Measurements from ENCODE around the gene PTTG1IP. TPM values are rescaled to one million over a fixed set of nuclear protein-coding genes. Genes with fewer than 3 reads are reported as not detected.

PTTG1IP gene
- total and polyA plus RNA-seq, 2 of the 4 experiments (the other 2 are of a cell fraction): 167 to 194 TPM

- H3K56ac ChIP-seq (ENCODE audit: extremely low read depth, insufficient read depth, low read length): no peak overlapping the region
- H2AFZ ChIP-seq (replicated peaks; ENCODE audit: low read length, poor library complexity): no peak overlapping the region
- no peak overlapping the region for H2BK120ac ChIP-seq (ENCODE audit: low read depth, low read length)
- no peak overlapping the region for H3K9ac ChIP-seq (ENCODE audit: low read depth, low read length)
- no peaks in the 10 kb centered on the region for H3K79me1 ChIP-seq (ENCODE audit: low read depth in 1 of 2, low read length in 2 of 2)
- no peak overlapping the region for H3K14ac ChIP-seq (replicated peaks; ENCODE audit: low read depth, low read length)
- H3K9me3 ChIP-seq (ENCODE audit: control insufficient read depth, insufficient read depth, low read length): peaks cover 1% of the 10 kb centered on the region; the same call in 1 of the 2 replicates
- dilution Hi-C loops (cut with HindIII; ENCODE audit: low sequenced_read_pairs, unreplicated experiment) (no loop called here), in situ Hi-C loops (cut with MboI; ENCODE audit: low sequenced_read_pairs) (no loop called here), intact Hi-C loops (cut with micrococcal nuclease) (loop anchor here (1.0 kb wide), 1 partner anchor 13 kb away; no protein-coding TSS in a partner anchor)
- H3K36me3 ChIP-seq (ENCODE audit: control insufficient read depth, insufficient read depth, low read length): no peaks in the 10 kb centered on the region
- no peak for TF ChIP-seq RCOR1 (IDR thresholded peaks at IDR 0.05; ENCODE audit: insufficient replicate concordance, low read length)
- TF ChIP-seq NFE2L2 (IDR thresholded peaks at IDR 0.05; ENCODE audit: low read depth, low read length): no peak
- no peak for TF ChIP-seq POLR2A (IDR thresholded peaks at IDR 0.05; ENCODE audit: low read depth, low read length)
- TF ChIP-seq MAZ (IDR thresholded peaks at IDR 0.05; ENCODE audit: borderline replicate concordance, low read depth, low read length): no peak
- TF ChIP-seq RAD21 (IDR thresholded peaks at IDR 0.05; ENCODE audit: low read length): no peak
- TF ChIP-seq FOS (IDR thresholded peaks at IDR 0.05; ENCODE audit: low read depth, low read length): no peak
- TF ChIP-seq BHLHE40 (IDR thresholded peaks at IDR 0.05; ENCODE audit: low read depth, low read length): no peak
- TF ChIP-seq, protein P1, sequence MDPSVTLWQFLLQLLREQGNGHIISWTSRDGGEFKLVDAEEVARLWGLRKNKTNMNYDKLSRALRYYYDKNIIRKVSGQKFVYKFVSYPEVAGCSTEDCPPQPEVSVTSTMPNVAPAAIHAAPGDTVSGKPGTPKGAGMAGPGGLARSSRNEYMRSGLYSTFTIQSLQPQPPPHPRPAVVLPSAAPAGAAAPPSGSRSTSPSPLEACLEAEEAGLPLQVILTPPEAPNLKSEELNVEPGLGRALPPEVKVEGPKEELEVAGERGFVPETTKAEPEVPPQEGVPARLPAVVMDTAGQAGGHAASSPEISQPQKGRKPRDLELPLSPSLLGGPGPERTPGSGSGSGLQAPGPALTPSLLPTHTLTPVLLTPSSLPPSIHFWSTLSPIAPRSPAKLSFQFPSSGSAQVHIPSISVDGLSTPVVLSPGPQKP (IDR thresholded peaks at IDR 0.05; ENCODE audit: borderline replicate concordance, low read depth, low read length): no peak
- no peaks in the 10 kb centered on the region for H4K20me1 ChIP-seq (ENCODE audit: insufficient read depth, low read length)
- no peak overlapping the region for H2AK9ac ChIP-seq (replicated peaks; ENCODE audit: low read depth, low read length, poor library complexity)
- no peak overlapping the region for H4K8ac ChIP-seq (ENCODE audit: low read depth in 2 of 2, low read length in 2 of 2)
- no peaks in the 10 kb centered on the region for H3K9me1 ChIP-seq (ENCODE audit: insufficient read depth, low read length)
- H2AK5ac ChIP-seq (ENCODE audit: low read depth, low read length): no peak overlapping the region
- CTCF ChIA-PET: no interaction called here
- no peak overlapping the region for H3K4me3 ChIP-seq (ENCODE audit: insufficient read depth, low read depth, low read length)
- no peak overlapping the region for H4K91ac ChIP-seq (ENCODE audit: insufficient read depth, low read depth, low read length)
- no peak overlapping the region for H4K5ac ChIP-seq (ENCODE audit: low read depth, low read length)
- ATAC-seq (ENCODE audit: low read depth) (no peak), DNase-seq (no peak)
- H2BK5ac ChIP-seq (ENCODE audit: low read depth, low read length, poor library complexity, severe bottlenecking): no peak overlapping the region
- no peak overlapping the region for H3K18ac ChIP-seq (ENCODE audit: low read depth, low read length)
- WGBS, 2 experiments (ENCODE audit: extremely low coverage in 2 of 2, insufficient read length in 1 of 2): 79% methylated on average over 19 of the region's 29 CpGs; no CpG with 5 or more reads in 1 of the 2 experiments
- no peak overlapping the region for H3K23ac ChIP-seq (ENCODE audit: low read depth, low read length)
- no peak overlapping the region for H2BK15ac ChIP-seq (ENCODE audit: low read depth, low read length)
- no peak overlapping the region for H2BK20ac ChIP-seq (ENCODE audit: low read depth, low read length)
- no peak overlapping the region for H3K27ac ChIP-seq (ENCODE audit: insufficient read depth, low read length)
- peaks cover 20% of the 10 kb centered on the region for H3K27me3 ChIP-seq (ENCODE audit: control insufficient read depth, insufficient read depth, low read length)
- H3K4me2 ChIP-seq (ENCODE audit: low read depth, low read length): no peak overlapping the region
- H3K4ac ChIP-seq (ENCODE audit: low read depth, low read length): no peak overlapping the region
- peaks cover 5% of the 10 kb centered on the region; the same call in 1 of the 2 replicates for H3K4me1 ChIP-seq (ENCODE audit: control insufficient read depth, insufficient read depth, low read length)
- no TSS peak for BruUV-seq (replicated peaks)
- POLR2A ChIA-PET (ENCODE audit: unreplicated experiment): no interaction called here
Observed at GRCh38 chr21:44834951-44835646, 38.4 kb downstream of the PTTG1IP start.

Data from IMR-90 (cell line).